ENCODE results near the gene TARDBP.
"Not testable (repeated sequence)": the region's sequence is repeated elsewhere in the genome, so short reads cannot be mapped to it uniquely, and the experiment has no call there.

Gene TARDBP

GRCh38 chr1:10989920-10990516 is 22.4 kb upstream of the TARDBP start:
- not testable (repeated sequence) for H2BK120ac ChIP-seq (ENCODE audit: low read depth, low read length); H2BK12ac ChIP-seq (ENCODE audit: low read length in 2 of 2); H3K4me2 ChIP-seq (ENCODE audit: low read length, poor library complexity, severe bottlenecking); H3K4me1 ChIP-seq (ENCODE audit: control insufficient read depth, insufficient read depth, low read depth, low read length); H3K9ac ChIP-seq (ENCODE audit: low read length); H3K9me3 ChIP-seq (ENCODE audit: control insufficient read depth, low read length); DNase-seq; H3K14ac ChIP-seq (ENCODE audit: low read length in 2 of 2); H3K27ac ChIP-seq (ENCODE audit: low read length, poor library complexity, severe bottlenecking); H2AK5ac ChIP-seq (ENCODE audit: low read length, severe bottlenecking); H4K91ac ChIP-seq (ENCODE audit: low read length); H3K23ac ChIP-seq (ENCODE audit: low read length in 2 of 2); H3K18ac ChIP-seq (ENCODE audit: low read depth in 1 of 2, low read length in 2 of 2); H2AFZ ChIP-seq (ENCODE audit: low read depth, low read length); H3K4me3 ChIP-seq (ENCODE audit: insufficient read depth in 1 of 2, low read depth in 1 of 2, low read length in 2 of 2); H3K79me1 ChIP-seq (replicated peaks; ENCODE audit: low read length, poor library complexity, severe bottlenecking); H3K36me3 ChIP-seq (ENCODE audit: control insufficient read depth in 1 of 2, insufficient read depth in 2 of 2, low read depth in 1 of 2, low read length in 2 of 2); H4K8ac ChIP-seq (ENCODE audit: low read length); H3K4ac ChIP-seq (ENCODE audit: low read depth in 1 of 2, low read length in 2 of 2); H2BK15ac ChIP-seq (ENCODE audit: low read depth, poor library complexity, severe bottlenecking); H2BK5ac ChIP-seq (ENCODE audit: low read depth, low read length, poor library complexity, severe bottlenecking)
- 61% methylated on average over 3 of the region's 6 CpGs for WGBS
- peaks cover 8 to 24% of the 10 kb centered on the region in 2 experiments for H3K27me3 ChIP-seq (ENCODE audit: control insufficient read depth in 1 of 2, insufficient read depth in 1 of 2, low read length in 2 of 2)

- Histone ChIP-seq H3K9ac (ENCODE audit: low read length) (no peak overlapping the region), H3K4me3 (ENCODE audit: insufficient read depth in 1 of 2, low read depth in 1 of 2, low read length in 2 of 2) (no peak overlapping the region), H2AFZ (ENCODE audit: low read depth, low read length) (no peak overlapping the region), H3K4me1 (ENCODE audit: control insufficient read depth, insufficient read depth, low read depth, low read length) (peaks cover 1% of the 10 kb centered on the region), H3K27ac (ENCODE audit: low read length, poor library complexity, severe bottlenecking) (no peak overlapping the region), H3K27me3 (ENCODE audit: control insufficient read depth in 1 of 2, insufficient read depth in 1 of 2, low read length in 2 of 2) (peaks cover 4 to 20% of the 10 kb centered on the region in 2 experiments), H2BK5ac (ENCODE audit: low read depth, low read length, poor library complexity, severe bottlenecking) (no peak overlapping the region), H2BK12ac (ENCODE audit: low read length in 2 of 2) (no peak overlapping the region), H3K4me2 (ENCODE audit: low read length, poor library complexity, severe bottlenecking) (no peak overlapping the region), H3K4ac (ENCODE audit: low read depth in 1 of 2, low read length in 2 of 2) (no peak overlapping the region), H3K23ac (ENCODE audit: low read length in 2 of 2) (no peak overlapping the region), H3K9me3 (ENCODE audit: control insufficient read depth, low read length) (no peaks in the 10 kb centered on the region), H3K14ac (ENCODE audit: low read length in 2 of 2) (no peak overlapping the region), H3K18ac (ENCODE audit: low read depth in 1 of 2, low read length in 2 of 2) (no peak overlapping the region), H3K79me1 (replicated peaks; ENCODE audit: low read length, poor library complexity, severe bottlenecking) (no peaks in the 10 kb centered on the region), H3K36me3 (ENCODE audit: control insufficient read depth in 1 of 2, insufficient read depth in 2 of 2, low read depth in 1 of 2, low read length in 2 of 2) (no peaks in the 10 kb centered on the region), H2BK15ac (ENCODE audit: low read depth, poor library complexity, severe bottlenecking) (no peak overlapping the region), H2BK120ac (ENCODE audit: low read depth, low read length) (no peak overlapping the region), H4K8ac (ENCODE audit: low read length) (no peak overlapping the region), H2AK5ac (ENCODE audit: low read length, severe bottlenecking) (no peak overlapping the region), H4K91ac (ENCODE audit: low read length) (no peak overlapping the region)
- DNase-seq: no peak
- WGBS: 90% methylated on average over 7 of the region's 7 CpGs
Measured at GRCh38 chr1:10990828-10991227, 21.6 kb upstream of the TARDBP start.

- not testable (repeated sequence) for DNase-seq; H3K79me1 ChIP-seq (replicated peaks; ENCODE audit: low read length, poor library complexity, severe bottlenecking); H2BK15ac ChIP-seq (ENCODE audit: low read depth, poor library complexity, severe bottlenecking); H2AFZ ChIP-seq (ENCODE audit: low read depth, low read length); H2BK120ac ChIP-seq (ENCODE audit: low read depth, low read length); H3K4me2 ChIP-seq (ENCODE audit: low read length, poor library complexity, severe bottlenecking); H3K27ac ChIP-seq (ENCODE audit: low read length, poor library complexity, severe bottlenecking); H2AK5ac ChIP-seq (ENCODE audit: low read length, severe bottlenecking); H3K23ac ChIP-seq (ENCODE audit: low read length in 2 of 2); H3K4me3 ChIP-seq (ENCODE audit: insufficient read depth in 1 of 2, low read depth in 1 of 2, low read length in 2 of 2); H3K18ac ChIP-seq (ENCODE audit: low read depth in 1 of 2, low read length in 2 of 2); H2BK5ac ChIP-seq (ENCODE audit: low read depth, low read length, poor library complexity, severe bottlenecking); H4K91ac ChIP-seq (ENCODE audit: low read length); H3K9ac ChIP-seq (ENCODE audit: low read length); H3K9me3 ChIP-seq (ENCODE audit: control insufficient read depth, low read length); H3K4ac ChIP-seq (ENCODE audit: low read depth in 1 of 2, low read length in 2 of 2); H4K8ac ChIP-seq (ENCODE audit: low read length); H3K4me1 ChIP-seq (ENCODE audit: control insufficient read depth, insufficient read depth, low read depth, low read length); H2BK12ac ChIP-seq (ENCODE audit: low read length in 2 of 2); H3K14ac ChIP-seq (ENCODE audit: low read length in 2 of 2); H3K36me3 ChIP-seq (ENCODE audit: control insufficient read depth in 1 of 2, insufficient read depth in 2 of 2, low read depth in 1 of 2, low read length in 2 of 2)
- H3K27me3 ChIP-seq (ENCODE audit: control insufficient read depth in 1 of 2, insufficient read depth in 1 of 2, low read length in 2 of 2): peaks cover 3 to 19% of the 10 kb centered on the region in 2 experiments
- 61% methylated on average over 1 of the region's 2 CpGs for WGBS
Measured at GRCh38 chr1:10992004-10992403, 20.4 kb upstream of the TARDBP start.

GRCh38 chr1:10992864-10993263 is 19.6 kb upstream of the TARDBP start:
- no peak overlapping the region for H3K4me2 ChIP-seq (ENCODE audit: low read length, poor library complexity, severe bottlenecking)
- no peak overlapping the region for H3K4ac ChIP-seq (ENCODE audit: low read depth in 1 of 2, low read length in 2 of 2)
- no peak overlapping the region for H3K4me3 ChIP-seq (ENCODE audit: insufficient read depth in 1 of 2, low read depth in 1 of 2, low read length in 2 of 2)
- H3K18ac ChIP-seq (ENCODE audit: low read depth in 1 of 2, low read length in 2 of 2): no peak overlapping the region
- H3K14ac ChIP-seq (ENCODE audit: low read length in 2 of 2): no peak overlapping the region
- no peak overlapping the region for H2BK12ac ChIP-seq (ENCODE audit: low read length in 2 of 2)
- WGBS: 89% methylated on average over 4 of the region's 4 CpGs
- no peak for DNase-seq
- no peak overlapping the region for H2BK5ac ChIP-seq (ENCODE audit: low read depth, low read length, poor library complexity, severe bottlenecking)
- no peak overlapping the region for H3K23ac ChIP-seq (ENCODE audit: low read length in 2 of 2)
- H4K91ac ChIP-seq (ENCODE audit: low read length): no peak overlapping the region
- no peak overlapping the region for H2AFZ ChIP-seq (ENCODE audit: low read depth, low read length)
- H4K8ac ChIP-seq (ENCODE audit: low read length): no peak overlapping the region
- no peak overlapping the region for H3K27ac ChIP-seq (ENCODE audit: low read length, poor library complexity, severe bottlenecking)
- H3K9me3 ChIP-seq (ENCODE audit: control insufficient read depth, low read length): no peaks in the 10 kb centered on the region
- no peak overlapping the region for H2AK5ac ChIP-seq (ENCODE audit: low read length, severe bottlenecking)
- H3K9ac ChIP-seq (ENCODE audit: low read length): no peak overlapping the region
- peaks cover 1% of the 10 kb centered on the region for H3K4me1 ChIP-seq (ENCODE audit: control insufficient read depth, insufficient read depth, low read depth, low read length)
- H2BK120ac ChIP-seq (ENCODE audit: low read depth, low read length): no peak overlapping the region
- H2BK15ac ChIP-seq (ENCODE audit: low read depth, poor library complexity, severe bottlenecking): no peak overlapping the region
- H3K79me1 ChIP-seq (replicated peaks; ENCODE audit: low read length, poor library complexity, severe bottlenecking): no peaks in the 10 kb centered on the region
- H3K36me3 ChIP-seq (ENCODE audit: control insufficient read depth in 1 of 2, insufficient read depth in 2 of 2, low read depth in 1 of 2, low read length in 2 of 2): no peaks in the 10 kb centered on the region
- H3K27me3 ChIP-seq (ENCODE audit: control insufficient read depth in 1 of 2, insufficient read depth in 1 of 2, low read length in 2 of 2): peaks cover 3 to 17% of the 10 kb centered on the region in 2 experiments
